ENCODE results near the gene HSP90AB1. TPM values are rescaled to one million over a fixed set of nuclear protein-coding genes. Genes with fewer than 3 reads are reported as not detected.

The HSP90AB1 gene
- total and polyA plus RNA-seq, 9 of the 15 experiments (the other 6 are each of a cell fraction or from before 2014, with no cell fraction given), result 1,780 to 3,358 (median 2,262) TPM

- peak; percentile 52 for TF ChIP-seq USF1 (CRISPR knock-in tag; IDR thresholded peaks at IDR 0.05)
- no peak; the same call in 1 of the 2 replicates for TF ChIP-seq HEY1 (CRISPR knock-in tag; IDR thresholded peaks at IDR 0.05; ENCODE audit: borderline replicate concordance)
- TF ChIP-seq JUN (IDR thresholded peaks at IDR 0.05; ENCODE audit: borderline replicate concordance, low read depth, low read length), result peak; percentile 87
- TF ChIP-seq JUN (CRISPR knock-in tag; IDR thresholded peaks at IDR 0.05; ENCODE audit: borderline replicate concordance), result no peak
- TF ChIP-seq RCOR1 (IDR thresholded peaks at IDR 0.05; ENCODE audit: borderline replicate concordance in 1 of 2, low read depth in 2 of 2, low read length in 2 of 2), result peak; percentile 40 to 47; a peak in 1 of 4 replicates
- no peak for TF ChIP-seq TSHZ1 (CRISPR knock-in tag; IDR thresholded peaks at IDR 0.05)
- TF ChIP-seq EHMT2 (IDR thresholded peaks at IDR 0.05), result 0 out of 2 replicates have a peak, but pooled peaks have one; percentile 62
- peak; percentile 74 to 82; a peak in 3 of 4 replicates for TF ChIP-seq SRF (CRISPR knock-in tag; IDR thresholded peaks at IDR 0.05)
- peak; percentile 91 for TF ChIP-seq HNRNPH1 (optimal IDR thresholded peaks at IDR 0.05; ENCODE audit: low read depth, low read length)
- TF ChIP-seq ARNT (IDR thresholded peaks at IDR 0.05), result peak in 1 of 2 experiments; percentile 100; a peak in 3 of 4 replicates
- no peak for TF ChIP-seq ETS2 (tag; IDR thresholded peaks at IDR 0.05; ENCODE audit: borderline replicate concordance, poor library complexity, severe bottlenecking)
- no peak for TF ChIP-seq PYGO2 (tag; IDR thresholded peaks at IDR 0.05)
- TF ChIP-seq, protein P1, sequence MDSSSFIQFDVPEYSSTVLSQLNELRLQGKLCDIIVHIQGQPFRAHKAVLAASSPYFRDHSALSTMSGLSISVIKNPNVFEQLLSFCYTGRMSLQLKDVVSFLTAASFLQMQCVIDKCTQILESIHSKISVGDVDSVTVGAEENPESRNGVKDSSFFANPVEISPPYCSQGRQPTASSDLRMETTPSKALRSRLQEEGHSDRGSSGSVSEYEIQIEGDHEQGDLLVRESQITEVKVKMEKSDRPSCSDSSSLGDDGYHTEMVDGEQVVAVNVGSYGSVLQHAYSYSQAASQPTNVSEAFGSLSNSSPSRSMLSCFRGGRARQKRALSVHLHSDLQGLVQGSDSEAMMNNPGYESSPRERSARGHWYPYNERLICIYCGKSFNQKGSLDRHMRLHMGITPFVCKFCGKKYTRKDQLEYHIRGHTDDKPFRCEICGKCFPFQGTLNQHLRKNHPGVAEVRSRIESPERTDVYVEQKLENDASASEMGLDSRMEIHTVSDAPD (CRISPR knock-in tag; IDR thresholded peaks at IDR 0.05), result no peak
- TF ChIP-seq SMARCE1 (IDR thresholded peaks at IDR 0.05), result peak; percentile 70
- TF ChIP-seq, protein P2, sequence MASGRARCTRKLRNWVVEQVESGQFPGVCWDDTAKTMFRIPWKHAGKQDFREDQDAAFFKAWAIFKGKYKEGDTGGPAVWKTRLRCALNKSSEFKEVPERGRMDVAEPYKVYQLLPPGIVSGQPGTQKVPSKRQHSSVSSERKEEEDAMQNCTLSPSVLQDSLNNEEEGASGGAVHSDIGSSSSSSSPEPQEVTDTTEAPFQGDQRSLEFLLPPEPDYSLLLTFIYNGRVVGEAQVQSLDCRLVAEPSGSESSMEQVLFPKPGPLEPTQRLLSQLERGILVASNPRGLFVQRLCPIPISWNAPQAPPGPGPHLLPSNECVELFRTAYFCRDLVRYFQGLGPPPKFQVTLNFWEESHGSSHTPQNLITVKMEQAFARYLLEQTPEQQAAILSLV (tag; IDR thresholded peaks at IDR 0.05), result no peak
- no peak for TF ChIP-seq SMARCA5 (IDR thresholded peaks at IDR 0.05)
- no peak for TF ChIP-seq CHCHD3 (CRISPR knock-in tag; IDR thresholded peaks at IDR 0.05)
- peak; percentile 23 for TF ChIP-seq CBX1 (IDR thresholded peaks at IDR 0.05; ENCODE audit: low read depth)
- TF ChIP-seq ZNF146 (CRISPR knock-in tag; IDR thresholded peaks at IDR 0.05; ENCODE audit: unreplicated experiment), result peak; percentile 12
- no peak; the same call in 1 of the 2 replicates for TF ChIP-seq SMARCA4 (IDR thresholded peaks at IDR 0.05)
- peak; percentile 40; the same call in 1 of the 2 replicates for TF ChIP-seq GATAD2B (IDR thresholded peaks at IDR 0.05; ENCODE audit: borderline replicate concordance)
Observed at GRCh38 chr6:44247338-44248302, 719 bp downstream of the HSP90AB1 start (continued).

Data from K562 (cell line).